Measurements from ENCODE around the gene DLL4.

GRCh38 chr15:40929660-40930429 lies 705 bp downstream of the DLL4 start:
- TF ChIP-seq CTCF (conservative IDR thresholded peaks at IDR 0.05; ENCODE audit: low read length) (no peak), EZH2phosphoT487 (IDR thresholded peaks at IDR 0.05; ENCODE audit: borderline replicate concordance, low read depth, low read length) (no peak)
